WTC11 (cell line): ENCODE results near the gene HTR6. TPM values are rescaled to one million over a fixed set of nuclear protein-coding genes. Genes with fewer than 3 reads are reported as not detected.

Experiments used
- ATAC-seq: fragments of 200-7000 bp; cut with Tn5 transposase; 2 replicates; pipeline ENCODE4 v1.10.0; 2021; ENCODE audit warnings: mild to moderate bottlenecking, moderate library complexity
- CTCF ChIA-PET: fragments of 300-600 bp; sonication (Branson Sonifier 250); formaldehyde crosslinking; loops from one replicate; lab custom pipeline; 2021; ENCODE audit warnings: antibody characterized with exemption; lab: Charles Lee
- POLR2A ChIA-PET: fragments of 350-600 bp; sonication (Branson Sonifier 250); formaldehyde crosslinking; loops from one replicate; lab custom pipeline; 2021; ENCODE audit warnings: antibody characterized with exemption; lab: Charles Lee
- DNase-seq: peaks from one replicate; pipeline ENCODE4 v3.0.0; 2021; ENCODE audit warnings: low spot score
- H3K27ac Mint-ChIP-seq: 2 replicates; pipeline ENCODE4 v1.8.0; 2021; ENCODE audit warnings: mixed read lengths
- H3K27me3 Mint-ChIP-seq: 2 replicates; pipeline ENCODE4 v1.8.0; 2021; ENCODE audit warnings: low read depth, mild to moderate bottlenecking, moderate library complexity, mixed read lengths
- H3K36me3 Mint-ChIP-seq: 2 replicates; pipeline ENCODE4 v1.8.0; 2021; ENCODE audit warnings: mixed read lengths
- H3K4me1 Mint-ChIP-seq: 2 replicates; pipeline ENCODE4 v1.8.0; 2022; ENCODE audit warnings: mixed read lengths
- H3K4me3 Mint-ChIP-seq: 2 replicates; pipeline ENCODE4 v1.8.0; 2021; ENCODE audit warnings: mild to moderate bottlenecking, moderate library complexity, mixed read lengths
- H3K9me3 Mint-ChIP-seq: 2 replicates; pipeline ENCODE4 v1.8.0; 2021; ENCODE audit warnings: mixed read lengths
- ATF2 ChIP-seq: sonication (generic); formaldehyde crosslinking; IDR thresholded peaks from 2 replicates; pipeline ENCODE4 v1.8.1; 2022; ENCODE audit warnings: low read depth, missing genetic modification reagents, borderline replicate concordance
- CBFB ChIP-seq: sonication (generic); formaldehyde crosslinking; IDR thresholded peaks from 2 replicates; pipeline ENCODE4 v1.8.1; 2022; ENCODE audit warnings: mild to moderate bottlenecking, low read depth, missing genetic modification reagents
- CREB1 ChIP-seq: sonication (generic); formaldehyde crosslinking; IDR thresholded peaks from 2 replicates; pipeline ENCODE4 v1.8.0; 2023; ENCODE audit warnings: mild to moderate bottlenecking, missing genetic modification reagents
- FOXJ3 ChIP-seq: sonication (generic); formaldehyde crosslinking; IDR thresholded peaks from 2 replicates; pipeline ENCODE4 v1.9.0; 2021; ENCODE audit warnings: missing genetic modification reagents, mild to moderate bottlenecking, borderline replicate concordance
- FOXK1 ChIP-seq: sonication (generic); formaldehyde crosslinking; IDR thresholded peaks from 2 replicates; pipeline ENCODE4 v1.8.0; 2022; ENCODE audit warnings: mild to moderate bottlenecking, moderate library complexity, missing genetic modification reagents
- GABPB1 ChIP-seq: sonication (generic); formaldehyde crosslinking; IDR thresholded peaks from 2 replicates; pipeline ENCODE4 v1.8.1; 2023; ENCODE audit warnings: mild to moderate bottlenecking, missing genetic modification reagents
- IRF2 ChIP-seq: sonication (generic); formaldehyde crosslinking; IDR thresholded peaks from 2 replicates; pipeline ENCODE4 v1.8.0; 2022; ENCODE audit warnings: low read depth, missing genetic modification reagents, borderline replicate concordance
- JAZF1 ChIP-seq: fragments of 250-450 bp; sonication (Bioruptor Pico); IDR thresholded peaks from 2 replicates; pipeline ENCODE4 v1.9.0; 2021; ENCODE audit warnings: moderate library complexity, mild to moderate bottlenecking, inconsistent platforms
- JUN ChIP-seq: sonication (generic); formaldehyde crosslinking; IDR thresholded peaks from 2 replicates; pipeline ENCODE4 v1.8.0; 2023; ENCODE audit warnings: mild to moderate bottlenecking, missing genetic modification reagents
- KAT7 ChIP-seq: sonication (generic); formaldehyde crosslinking; IDR thresholded peaks from 2 replicates; pipeline ENCODE4 v1.8.1; 2023; ENCODE audit warnings: missing genetic modification reagents, mild to moderate bottlenecking, borderline replicate concordance
- MXD4 ChIP-seq: fragments of 250-450 bp; sonication (Bioruptor Pico); IDR thresholded peaks from 2 replicates; pipeline ENCODE4 v1.8.0; 2021; ENCODE audit warnings: mild to moderate bottlenecking, moderate library complexity, borderline replicate concordance
- NFE2L1 ChIP-seq: sonication (generic); formaldehyde crosslinking; IDR thresholded peaks from 2 replicates; pipeline ENCODE4 v1.8.1; 2023; ENCODE audit warnings: missing genetic modification reagents
- SMAD4 ChIP-seq: sonication (generic); formaldehyde crosslinking; IDR thresholded peaks from 2 replicates; pipeline ENCODE4 v1.8.0; 2022; ENCODE audit warnings: mild to moderate bottlenecking, missing genetic modification reagents
- SOX15 ChIP-seq: fragments of 250-450 bp; sonication (Bioruptor Pico); IDR thresholded peaks from 2 replicates; pipeline ENCODE4 v1.9.0; 2021; ENCODE audit warnings: mild to moderate bottlenecking
- SP1 ChIP-seq: sonication (generic); formaldehyde crosslinking; conservative IDR thresholded peaks from 2 replicates; pipeline ENCODE4 v1.8.1; 2022; ENCODE audit warnings: missing genetic modification reagents
- TP53 ChIP-seq: sonication (generic); formaldehyde crosslinking; IDR thresholded peaks from 2 replicates; pipeline ENCODE4 v1.8.1; 2023; ENCODE audit warnings: mild to moderate bottlenecking, missing genetic modification reagents
- ZNF416 ChIP-seq: fragments of 250-450 bp; sonication (Bioruptor Pico); IDR thresholded peaks from 2 replicates; pipeline ENCODE4 v1.9.0; 2021; ENCODE audit warnings: mild to moderate bottlenecking, inconsistent platforms
- ZNF423 ChIP-seq: fragments of 250-450 bp; sonication (Bioruptor Pico); IDR thresholded peaks from 2 replicates; pipeline ENCODE4 v2.1.2; 2022; ENCODE audit warnings: mild to moderate bottlenecking, moderate library complexity
- ZNF671 ChIP-seq: fragments of 250-450 bp; sonication (Bioruptor Pico); IDR thresholded peaks from 2 replicates; pipeline ENCODE4 v1.8.0; 2021; ENCODE audit warnings: mild to moderate bottlenecking
- total RNA-seq: library from RNA; stranded (reverse); gene quantifications from 3 replicates; pipeline ENCODE4 v1.2.3, GENCODE V29; 2021
- TF ChIP-seq, protein P1 (sequence below): sonication (generic); formaldehyde crosslinking; IDR thresholded peaks from 2 replicates; pipeline ENCODE4 v1.8.0; 2023; ENCODE audit warnings: mild to moderate bottlenecking, missing genetic modification reagents
- TF ChIP-seq, protein P2 (sequence below): sonication (generic); formaldehyde crosslinking; IDR thresholded peaks from 2 replicates; pipeline ENCODE4 v1.8.0; 2023; ENCODE audit warnings: missing genetic modification reagents
- TF ChIP-seq, protein P3 (sequence below): sonication (generic); formaldehyde crosslinking; IDR thresholded peaks from 2 replicates; pipeline ENCODE4 v1.8.1; 2022; ENCODE audit warnings: missing genetic modification reagents, borderline replicate concordance
- TF ChIP-seq, protein P4 (sequence below): fragments of 250-450 bp; sonication (Bioruptor Pico); IDR thresholded peaks from 2 replicates; pipeline ENCODE4 v1.9.0; 2021; ENCODE audit warnings: mild to moderate bottlenecking
- TF ChIP-seq, protein P5 (sequence below): sonication (generic); formaldehyde crosslinking; conservative IDR thresholded peaks from 2 replicates; pipeline ENCODE4 v1.8.1; 2022; ENCODE audit warnings: mild to moderate bottlenecking, missing genetic modification reagents
- TF ChIP-seq, protein P6 (sequence below): sonication (generic); formaldehyde crosslinking; IDR thresholded peaks from 2 replicates; pipeline ENCODE4 v1.8.1; 2022; ENCODE audit warnings: mild to moderate bottlenecking, moderate library complexity, missing genetic modification reagents

HTR6 gene
- total RNA-seq, 1 experiment from 2014 or later = 0.90 TPM

- TF ChIP-seq JAZF1 (CRISPR knock-in tag) = no peak
- no peak for TF ChIP-seq SOX15 (CRISPR knock-in tag)
- no peak for TF ChIP-seq GABPB1 (CRISPR knock-in tag)
- TF ChIP-seq CREB1 (CRISPR knock-in tag) = no peak
- TF ChIP-seq CBFB (CRISPR knock-in tag) = no peak
- TF ChIP-seq MXD4 (CRISPR knock-in tag) = no peak
Observed at GRCh38 chr1:19665496-19666465, 1.1 kb downstream of the HTR6 start (continued).

- ATAC-seq (no peak), DNase-seq (no peak)
- Mint-ChIP-seq H3K27me3 (peaks cover 48% of the 10 kb centered on the region), H3K4me1 (peaks cover 4% of the 10 kb centered on the region), H3K4me3 (no peak overlapping the region), H3K9me3 (no peaks in the 10 kb centered on the region), H3K27ac (no peak overlapping the region), H3K36me3 (no peaks in the 10 kb centered on the region)
- POLR2A ChIA-PET = interaction anchor here (0.9 kb wide), 1 partner anchor 306 kb away, joined by 3 read pairs; no protein-coding TSS in a partner anchor
- CTCF ChIA-PET = interaction anchor here (1.5 to 2.2 kb wide), 5 partner anchors 9 to 36 kb away, joined by 5 to 17 read pairs (median 6); no protein-coding TSS in a partner anchor
- TF ChIP-seq ATF2 (CRISPR knock-in tag) (no peak), GABPB1 (CRISPR knock-in tag) (no peak), FOXJ3 (CRISPR knock-in tag) (no peak), ZNF416 (no peak), FOXK1 (no peak), NFE2L1 (CRISPR knock-in tag) (no peak), SP1 (no peak), SMAD4 (CRISPR knock-in tag) (no peak), JUN (no peak), IRF2 (CRISPR knock-in tag) (no peak), TP53 (CRISPR knock-in tag) (no peak), ZNF423 (no peak), KAT7 (CRISPR knock-in tag) (no peak), ZNF671 (CRISPR knock-in tag) (no peak)
- TF ChIP-seq, protein P1, sequence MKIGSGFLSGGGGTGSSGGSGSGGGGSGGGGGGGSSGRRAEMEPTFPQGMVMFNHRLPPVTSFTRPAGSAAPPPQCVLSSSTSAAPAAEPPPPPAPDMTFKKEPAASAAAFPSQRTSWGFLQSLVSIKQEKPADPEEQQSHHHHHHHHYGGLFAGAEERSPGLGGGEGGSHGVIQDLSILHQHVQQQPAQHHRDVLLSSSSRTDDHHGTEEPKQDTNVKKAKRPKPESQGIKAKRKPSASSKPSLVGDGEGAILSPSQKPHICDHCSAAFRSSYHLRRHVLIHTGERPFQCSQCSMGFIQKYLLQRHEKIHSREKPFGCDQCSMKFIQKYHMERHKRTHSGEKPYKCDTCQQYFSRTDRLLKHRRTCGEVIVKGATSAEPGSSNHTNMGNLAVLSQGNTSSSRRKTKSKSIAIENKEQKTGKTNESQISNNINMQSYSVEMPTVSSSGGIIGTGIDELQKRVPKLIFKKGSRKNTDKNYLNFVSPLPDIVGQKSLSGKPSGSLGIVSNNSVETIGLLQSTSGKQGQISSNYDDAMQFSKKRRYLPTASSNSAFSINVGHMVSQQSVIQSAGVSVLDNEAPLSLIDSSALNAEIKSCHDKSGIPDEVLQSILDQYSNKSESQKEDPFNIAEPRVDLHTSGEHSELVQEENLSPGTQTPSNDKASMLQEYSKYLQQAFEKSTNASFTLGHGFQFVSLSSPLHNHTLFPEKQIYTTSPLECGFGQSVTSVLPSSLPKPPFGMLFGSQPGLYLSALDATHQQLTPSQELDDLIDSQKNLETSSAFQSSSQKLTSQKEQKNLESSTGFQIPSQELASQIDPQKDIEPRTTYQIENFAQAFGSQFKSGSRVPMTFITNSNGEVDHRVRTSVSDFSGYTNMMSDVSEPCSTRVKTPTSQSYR (CRISPR knock-in tag) = no peak
- TF ChIP-seq, protein P2, sequence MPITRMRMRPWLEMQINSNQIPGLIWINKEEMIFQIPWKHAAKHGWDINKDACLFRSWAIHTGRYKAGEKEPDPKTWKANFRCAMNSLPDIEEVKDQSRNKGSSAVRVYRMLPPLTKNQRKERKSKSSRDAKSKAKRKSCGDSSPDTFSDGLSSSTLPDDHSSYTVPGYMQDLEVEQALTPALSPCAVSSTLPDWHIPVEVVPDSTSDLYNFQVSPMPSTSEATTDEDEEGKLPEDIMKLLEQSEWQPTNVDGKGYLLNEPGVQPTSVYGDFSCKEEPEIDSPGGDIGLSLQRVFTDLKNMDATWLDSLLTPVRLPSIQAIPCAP (CRISPR knock-in tag) = no peak
- TF ChIP-seq, protein P3, sequence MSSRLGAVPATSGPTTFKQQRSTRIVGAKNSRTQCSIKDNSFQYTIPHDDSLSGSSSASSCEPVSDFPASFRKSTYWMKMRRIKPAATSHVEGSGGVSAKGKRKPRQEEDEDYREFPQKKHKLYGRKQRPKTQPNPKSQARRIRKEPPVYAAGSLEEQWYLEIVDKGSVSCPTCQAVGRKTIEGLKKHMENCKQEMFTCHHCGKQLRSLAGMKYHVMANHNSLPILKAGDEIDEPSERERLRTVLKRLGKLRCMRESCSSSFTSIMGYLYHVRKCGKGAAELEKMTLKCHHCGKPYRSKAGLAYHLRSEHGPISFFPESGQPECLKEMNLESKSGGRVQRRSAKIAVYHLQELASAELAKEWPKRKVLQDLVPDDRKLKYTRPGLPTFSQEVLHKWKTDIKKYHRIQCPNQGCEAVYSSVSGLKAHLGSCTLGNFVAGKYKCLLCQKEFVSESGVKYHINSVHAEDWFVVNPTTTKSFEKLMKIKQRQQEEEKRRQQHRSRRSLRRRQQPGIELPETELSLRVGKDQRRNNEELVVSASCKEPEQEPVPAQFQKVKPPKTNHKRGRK (CRISPR knock-in tag) = no peak
- TF ChIP-seq, protein P4, sequence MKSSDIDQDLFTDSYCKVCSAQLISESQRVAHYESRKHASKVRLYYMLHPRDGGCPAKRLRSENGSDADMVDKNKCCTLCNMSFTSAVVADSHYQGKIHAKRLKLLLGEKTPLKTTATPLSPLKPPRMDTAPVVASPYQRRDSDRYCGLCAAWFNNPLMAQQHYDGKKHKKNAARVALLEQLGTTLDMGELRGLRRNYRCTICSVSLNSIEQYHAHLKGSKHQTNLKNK (CRISPR knock-in tag) = no peak
- TF ChIP-seq, protein P5, sequence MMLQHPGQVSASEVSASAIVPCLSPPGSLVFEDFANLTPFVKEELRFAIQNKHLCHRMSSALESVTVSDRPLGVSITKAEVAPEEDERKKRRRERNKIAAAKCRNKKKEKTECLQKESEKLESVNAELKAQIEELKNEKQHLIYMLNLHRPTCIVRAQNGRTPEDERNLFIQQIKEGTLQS (CRISPR knock-in tag) = no peak
- TF ChIP-seq, protein P6, sequence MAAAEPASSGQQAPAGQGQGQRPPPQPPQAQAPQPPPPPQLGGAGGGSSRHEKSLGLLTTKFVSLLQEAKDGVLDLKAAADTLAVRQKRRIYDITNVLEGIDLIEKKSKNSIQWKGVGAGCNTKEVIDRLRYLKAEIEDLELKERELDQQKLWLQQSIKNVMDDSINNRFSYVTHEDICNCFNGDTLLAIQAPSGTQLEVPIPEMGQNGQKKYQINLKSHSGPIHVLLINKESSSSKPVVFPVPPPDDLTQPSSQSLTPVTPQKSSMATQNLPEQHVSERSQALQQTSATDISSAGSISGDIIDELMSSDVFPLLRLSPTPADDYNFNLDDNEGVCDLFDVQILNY (CRISPR knock-in tag) = no peak
Observed at GRCh38 chr1:19668888-19669287, 4.2 kb downstream of the HTR6 start.
